Colon (tissue), 2 donors: ENCODE results near the gene EGFLAM.

Source experiments
- FAIRE-seq: peaks from 2 replicates; lab custom pipeline; 2012; peaks lifted over from hg19 to GRCh38; lab: Jason Lieb, UNC
- donor health status: control.
- donor health status: control.

EGFLAM gene

DNA sequence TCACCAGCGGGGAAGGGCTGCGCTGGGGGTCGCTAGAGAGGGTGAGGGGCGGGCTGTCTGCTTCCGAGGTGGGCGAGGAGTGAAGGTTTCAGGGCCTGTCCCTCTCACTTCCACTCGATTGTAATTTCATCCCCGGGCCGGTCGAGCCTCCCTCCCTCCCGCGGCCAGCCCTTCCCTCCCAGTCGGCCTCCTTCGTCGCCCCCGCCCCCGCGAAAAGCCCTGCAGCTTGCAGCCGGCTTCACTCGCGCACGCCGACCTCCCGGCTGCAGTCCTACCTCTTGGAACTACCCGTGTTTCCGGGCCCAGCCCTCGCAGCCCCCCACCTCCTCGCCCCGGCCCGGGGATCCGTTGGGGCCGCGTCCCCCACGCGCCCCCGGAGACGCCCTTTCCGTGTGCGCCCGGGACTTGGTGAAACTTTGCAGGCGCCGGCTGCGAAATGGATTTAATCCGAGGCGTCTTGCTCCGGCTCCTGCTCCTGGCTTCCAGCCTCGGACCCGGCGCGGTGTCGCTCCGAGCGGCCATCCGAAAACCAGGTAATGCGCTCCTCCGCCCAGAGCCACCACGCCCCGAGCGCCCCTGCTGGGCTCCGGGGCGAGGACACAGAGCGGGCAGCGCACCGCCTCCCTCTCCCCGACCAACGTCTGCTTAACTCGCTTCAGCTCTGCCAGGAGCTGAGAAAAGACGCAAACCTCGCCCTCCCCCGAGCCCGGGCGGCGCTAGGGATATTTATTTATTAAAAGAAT, at the start of gene EGFLAM:
TSS of gene EGFLAM (plus strand) at position 241 of the 743 bp plus-strand sequence. CDS start at position 437, 196 bp downstream.
- no peak for FAIRE-seq

- no peak for FAIRE-seq
These were observed 49.5 kb upstream of the EGFLAM start for GRCh38 chr5:38208782-38209378.

- FAIRE-seq, result no peak
These were observed 47.5 kb upstream of the EGFLAM start for GRCh38 chr5:38210676-38211353.

GRCh38 chr5:38211354-38211710, 47.0 kb upstream of the EGFLAM start:
- no peak for FAIRE-seq

DNA sequence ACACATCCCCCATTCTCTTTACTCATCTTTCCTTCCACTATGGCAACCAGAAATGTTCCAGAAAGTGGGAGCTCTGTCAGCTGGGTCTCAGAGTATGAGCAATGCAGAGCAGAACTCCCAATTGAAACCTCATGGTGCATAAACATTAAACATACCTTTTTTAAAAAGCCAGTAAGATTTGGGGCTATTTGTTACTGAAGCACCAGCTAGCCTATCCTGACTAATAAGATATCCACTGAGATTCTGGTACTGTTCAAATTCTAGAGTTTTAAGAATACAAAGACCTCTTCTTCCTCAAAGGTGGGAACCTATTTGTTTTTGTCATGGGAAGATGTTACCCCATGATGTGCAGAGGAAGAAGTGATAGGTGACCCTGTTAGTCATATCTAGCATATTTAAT, 46.1 kb upstream of the EGFLAM start:
- no peak for FAIRE-seq

DNA sequence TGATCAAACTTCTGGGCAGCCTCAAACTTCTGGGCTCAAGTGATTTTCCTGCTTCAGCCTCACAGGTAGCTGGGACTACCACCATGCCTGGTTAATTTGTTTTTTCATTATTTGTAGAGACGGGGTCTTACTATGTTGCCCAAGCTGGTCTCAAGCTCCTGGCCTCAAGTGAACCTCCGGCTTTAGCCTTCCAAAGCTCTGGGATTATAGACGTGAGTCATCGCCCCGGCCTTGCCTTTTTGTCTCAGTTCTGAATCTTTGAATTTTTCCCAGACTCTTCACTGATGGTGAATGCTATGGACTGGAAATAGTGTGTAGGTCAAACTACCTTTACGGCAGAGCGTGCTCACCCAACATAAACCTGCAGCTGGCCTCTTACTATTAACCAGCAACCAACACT, 32.3 kb upstream of the EGFLAM start:
- no peak for FAIRE-seq

DNA sequence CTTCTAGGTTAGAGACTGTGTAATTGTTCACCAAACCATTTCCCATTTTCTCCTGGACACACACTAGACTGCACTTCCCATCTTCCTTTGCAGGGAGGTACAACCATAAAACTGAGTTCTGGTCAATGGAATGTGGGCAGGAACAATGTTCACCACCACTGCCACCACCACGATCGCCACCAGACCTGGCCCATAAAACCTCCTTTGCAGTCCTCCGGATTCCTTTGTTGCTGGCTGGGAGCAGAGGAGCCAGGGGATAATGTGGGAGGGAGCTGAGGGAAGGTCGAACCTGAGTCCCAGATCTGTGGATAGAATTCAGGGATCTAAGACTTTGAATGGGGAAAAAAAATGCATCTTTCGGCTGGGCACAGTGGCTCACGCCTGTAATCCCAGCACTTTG, 29.4 kb upstream of the EGFLAM start:
- FAIRE-seq, result no peak

DNA sequence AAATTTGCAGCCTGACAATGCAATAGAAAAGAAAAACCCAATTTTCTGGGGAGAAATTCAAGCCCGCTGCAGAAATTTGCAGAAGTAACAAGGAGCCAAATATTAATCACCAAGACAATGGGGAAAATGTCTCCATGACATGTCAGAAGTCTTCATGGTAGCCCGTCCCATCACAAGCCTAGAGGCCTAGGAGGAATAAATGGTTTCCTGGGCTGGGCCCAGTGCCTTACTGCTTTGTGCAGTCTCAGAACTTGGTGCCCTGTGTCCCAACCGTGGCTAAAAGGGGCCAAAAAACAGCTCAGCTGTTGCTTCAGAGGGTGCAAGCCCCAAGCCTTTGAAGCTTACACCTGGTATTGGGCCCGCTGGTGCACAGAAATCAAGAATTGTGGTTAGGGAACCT, 23.6 kb upstream of the EGFLAM start:
- FAIRE-seq, result no peak

DNA sequence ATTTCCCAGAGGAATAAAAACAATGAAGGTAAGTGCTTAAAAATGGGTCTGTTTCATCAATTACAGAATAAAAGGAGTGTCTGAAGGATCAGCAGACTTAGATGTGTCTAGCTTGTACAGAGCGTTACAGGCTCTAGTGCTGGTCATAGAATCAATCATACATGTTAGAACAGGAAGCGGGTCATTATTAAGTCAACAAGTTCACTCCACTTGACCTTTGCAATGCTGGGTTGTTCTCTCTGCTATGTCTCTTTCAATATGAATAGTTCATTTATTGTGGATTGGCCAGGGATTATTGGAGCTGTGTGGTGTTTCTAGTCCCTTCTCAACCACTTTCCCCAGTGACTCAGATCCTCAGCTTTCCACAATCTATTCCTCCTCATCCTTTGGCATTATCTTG, 20.7 kb upstream of the EGFLAM start:
- FAIRE-seq, result no peak

- no peak for FAIRE-seq
These were observed 18.1 kb upstream of the EGFLAM start for GRCh38 chr5:38240212-38240611.

GRCh38 chr5:38241655-38242054, 16.7 kb upstream of the EGFLAM start:
- no peak for FAIRE-seq

DNA sequence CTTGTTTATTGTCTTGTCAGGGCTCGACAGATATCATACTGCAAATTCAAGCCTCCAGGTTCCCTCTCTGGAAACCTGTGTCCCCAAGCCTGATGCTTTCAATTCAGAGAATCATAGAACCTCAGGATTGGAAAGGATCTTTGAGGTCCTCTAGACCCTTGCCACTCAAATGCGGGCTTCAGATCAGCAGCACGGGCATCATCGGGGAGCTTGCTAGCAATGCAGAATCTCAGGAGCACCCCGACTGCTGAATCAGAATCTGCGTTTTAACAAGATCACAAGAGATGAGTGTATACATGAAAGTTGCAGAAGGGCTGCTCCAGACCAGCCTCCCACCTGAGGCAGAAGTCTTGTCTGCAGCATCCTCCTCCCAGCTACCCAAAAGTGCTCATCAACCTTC, 13.1 kb upstream of the EGFLAM start:
- FAIRE-seq, result no peak

DNA sequence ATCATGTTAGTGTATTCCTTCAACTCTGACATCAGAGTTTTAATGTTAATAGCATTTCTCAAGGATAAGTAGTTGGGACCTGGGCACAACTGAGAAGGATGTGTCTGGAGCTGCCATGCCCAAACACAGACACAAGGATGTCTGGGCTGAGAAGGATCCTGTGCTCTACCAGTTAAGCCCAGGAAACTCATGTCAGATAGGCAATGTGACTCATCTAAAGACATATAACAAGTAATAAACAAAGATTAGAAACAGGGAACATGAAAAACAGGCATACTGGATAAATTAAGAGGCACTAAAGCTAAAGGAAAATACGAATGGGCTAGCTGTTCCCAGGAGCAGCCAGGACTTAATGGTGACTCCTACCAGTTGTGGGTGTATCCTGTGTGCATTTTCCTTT, 9.1 kb upstream of the EGFLAM start:
- no peak for FAIRE-seq

DNA sequence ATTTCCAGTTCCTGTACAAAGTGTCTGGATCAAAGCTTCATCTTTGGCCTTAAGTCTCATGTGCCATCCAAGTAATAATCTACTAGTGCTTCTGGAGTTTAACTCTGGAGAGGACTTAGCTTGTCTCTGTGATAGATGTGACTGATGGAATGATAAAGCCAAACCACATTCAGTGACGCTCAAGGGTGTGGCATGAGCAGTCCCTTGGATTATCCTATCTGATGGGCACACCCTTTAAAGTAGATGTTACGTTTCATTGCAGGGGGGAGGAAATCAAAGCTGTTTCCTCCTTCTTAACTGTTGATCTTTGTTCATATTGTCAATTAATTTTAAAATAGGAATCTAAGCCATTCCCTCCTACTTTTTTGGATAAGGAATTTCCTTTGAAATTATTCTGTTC, 8.5 kb upstream of the EGFLAM start:
- FAIRE-seq, result no peak

- FAIRE-seq, result no peak
These were observed 7.5 kb upstream of the EGFLAM start for GRCh38 chr5:38250763-38251448.

- no peak for FAIRE-seq
These were observed 4.6 kb upstream of the EGFLAM start for GRCh38 chr5:38253759-38254158.

DNA sequence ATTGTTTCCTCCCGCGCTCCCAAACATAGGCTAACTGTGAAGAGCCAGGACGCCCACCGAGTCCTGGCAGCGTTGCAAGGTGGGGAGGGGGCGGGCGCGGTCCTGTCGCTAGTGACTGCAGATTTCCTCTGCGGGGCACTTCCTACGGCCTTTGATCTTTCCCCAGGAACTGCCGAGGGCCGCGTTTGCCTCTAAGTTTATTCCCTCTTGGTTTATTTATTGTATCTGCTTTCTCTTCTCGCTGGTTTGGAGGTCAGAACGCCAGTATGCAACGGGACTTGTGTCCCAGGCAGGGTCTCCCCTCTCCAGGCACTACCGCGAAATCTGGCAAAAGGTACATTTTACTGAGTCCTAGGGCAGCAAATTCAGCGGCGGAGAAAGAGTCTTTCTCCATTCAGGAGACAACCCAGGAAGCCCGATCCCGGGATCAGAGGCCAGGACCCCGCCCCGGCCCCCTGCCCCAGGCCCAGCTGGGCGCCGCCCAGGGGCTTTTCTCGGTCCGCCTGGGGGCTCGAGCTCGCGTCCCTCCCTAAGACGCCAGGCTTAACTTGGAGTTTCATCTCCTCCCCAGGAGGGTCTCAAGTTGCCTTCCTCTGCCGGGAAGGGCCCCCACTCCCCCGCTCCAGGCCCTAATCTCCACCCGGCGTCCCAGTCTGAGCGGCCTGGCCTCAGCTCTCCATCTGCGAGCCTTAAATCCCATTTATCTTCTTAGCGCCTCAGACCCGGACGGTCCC, 884 bp upstream of the EGFLAM start:
- FAIRE-seq, result no peak

DNA sequence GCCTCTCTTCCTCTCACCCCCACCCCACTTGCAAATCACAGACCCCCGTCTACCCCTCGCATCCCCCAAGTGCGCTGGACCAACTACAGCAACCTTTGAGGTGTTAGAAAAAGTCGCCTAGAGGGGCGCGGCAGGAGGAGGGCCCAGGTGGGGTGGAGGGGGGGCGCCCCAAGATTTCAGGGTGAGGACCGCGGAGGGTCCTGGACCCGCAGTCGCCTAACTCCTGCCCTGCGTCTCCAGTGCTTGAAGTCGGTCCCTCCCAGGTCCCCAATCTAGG, 379 bp upstream of the EGFLAM start:
- FAIRE-seq, result no peak

DNA sequence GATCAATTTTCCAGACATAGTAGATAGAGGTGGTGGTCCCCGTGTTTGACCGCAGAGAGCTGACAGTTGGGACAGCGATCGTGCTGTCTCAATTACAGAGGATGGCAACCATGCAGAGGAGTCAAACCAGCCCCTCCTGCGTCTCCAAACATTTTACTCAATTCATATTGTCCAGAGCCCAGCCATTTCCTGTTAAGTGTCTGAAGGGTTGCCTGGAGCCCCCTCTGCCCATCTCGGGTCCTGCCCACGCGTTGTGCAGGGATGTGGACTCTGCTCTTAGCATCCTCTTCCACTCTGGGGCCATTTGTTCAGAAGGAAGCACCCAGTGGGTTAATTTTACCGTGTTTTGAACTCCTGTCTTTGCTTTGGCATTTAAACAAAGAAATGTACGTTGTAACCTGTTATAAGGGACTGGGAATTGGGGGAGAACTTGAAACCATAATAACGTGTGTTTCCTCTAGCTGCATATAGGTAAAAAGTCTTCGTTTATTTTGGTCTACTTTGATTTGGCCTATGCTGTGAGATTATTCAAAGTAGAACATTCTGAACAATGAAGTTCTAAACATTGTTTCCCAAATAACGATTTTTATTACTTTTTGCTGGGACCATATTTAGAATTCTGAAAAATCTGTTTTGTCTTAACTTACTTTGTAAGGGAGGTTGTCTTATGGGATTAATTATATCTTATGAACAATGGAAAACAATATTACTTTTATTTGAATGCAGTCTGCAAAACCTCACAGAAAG, 876 bp downstream of the EGFLAM start:
- no peak for FAIRE-seq

- no peak for FAIRE-seq
These were observed 1.4 kb downstream of the EGFLAM start for GRCh38 chr5:38259809-38260160.

GRCh38 chr5:38263983-38264382, 5.6 kb downstream of the EGFLAM start:
- no peak for FAIRE-seq
